ENCODE data around the gene PAPLN.

The PAPLN gene

DNA sequence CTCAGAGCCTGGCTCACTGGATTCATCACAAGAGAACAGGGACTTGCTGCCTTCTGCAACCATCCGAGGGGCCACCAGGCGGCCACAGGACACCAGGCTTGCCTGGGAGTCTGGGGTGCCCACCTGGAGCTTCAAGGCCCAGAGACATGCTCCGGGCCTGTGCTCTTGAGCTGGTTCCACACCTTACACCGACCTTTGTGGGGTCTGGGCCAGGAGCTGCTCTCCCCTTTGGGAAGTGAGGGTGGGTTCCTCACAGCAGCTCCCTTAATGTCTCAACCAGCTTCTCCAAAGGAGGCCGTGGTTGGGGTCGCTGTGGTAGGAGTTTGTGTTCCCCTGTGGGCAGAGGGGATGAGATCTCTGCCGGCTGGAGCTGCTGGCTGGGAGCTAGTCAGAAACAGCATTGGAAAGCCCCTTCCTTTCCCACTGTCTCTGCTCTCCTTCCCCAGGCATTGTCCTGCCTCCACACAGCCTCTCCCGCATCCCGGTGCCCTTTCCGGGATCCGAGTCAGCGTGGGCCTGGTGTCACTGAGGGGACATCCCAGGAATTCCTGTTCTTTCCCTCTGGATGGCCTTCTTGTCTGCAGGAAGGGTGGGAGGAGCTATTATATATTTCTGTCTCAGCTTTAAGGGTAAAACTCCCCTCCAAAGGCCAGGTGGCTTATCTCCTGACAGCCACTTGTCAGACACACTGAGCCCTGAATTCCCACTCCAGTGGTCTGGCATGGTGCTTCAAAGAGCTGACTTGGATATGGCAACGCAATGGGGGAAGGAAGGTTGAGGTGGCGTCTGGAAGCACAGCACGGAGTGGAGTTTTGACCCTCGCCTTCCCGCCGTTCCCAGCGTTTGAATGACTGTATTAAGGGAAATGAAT lies 5.1 kb upstream of the PAPLN start:
- peak in 1 of 3 experiments; percentile 12 for DNase-seq

GRCh38 chr14:73232984-73233383 lies 4.3 kb upstream of the PAPLN start:
- DNase-seq, result no peak

DNA sequence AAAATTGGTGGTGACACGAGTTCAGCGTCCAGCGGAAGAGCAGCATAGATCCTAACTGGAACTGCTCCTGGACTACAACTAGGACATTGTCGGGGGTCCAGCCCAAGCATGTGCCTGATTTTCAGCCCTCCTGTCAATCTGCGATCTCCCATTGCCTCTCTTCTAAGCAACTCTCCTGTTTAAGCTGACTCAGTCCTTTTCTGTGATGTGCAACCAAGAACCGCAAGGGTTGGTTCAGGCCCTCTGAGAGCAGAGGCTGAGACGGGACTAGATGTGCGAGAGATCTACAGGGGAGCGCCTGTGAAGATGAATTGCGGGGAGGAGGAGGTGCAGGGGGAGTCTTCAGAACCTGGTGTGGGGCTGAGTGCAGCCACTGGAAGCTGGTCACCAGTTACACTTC lies 3.7 kb upstream of the PAPLN start:
- no peak for DNase-seq

- DNase-seq, result no peak
These were observed 3.3 kb upstream of the PAPLN start for GRCh38 chr14:73234029-73234428.

DNA sequence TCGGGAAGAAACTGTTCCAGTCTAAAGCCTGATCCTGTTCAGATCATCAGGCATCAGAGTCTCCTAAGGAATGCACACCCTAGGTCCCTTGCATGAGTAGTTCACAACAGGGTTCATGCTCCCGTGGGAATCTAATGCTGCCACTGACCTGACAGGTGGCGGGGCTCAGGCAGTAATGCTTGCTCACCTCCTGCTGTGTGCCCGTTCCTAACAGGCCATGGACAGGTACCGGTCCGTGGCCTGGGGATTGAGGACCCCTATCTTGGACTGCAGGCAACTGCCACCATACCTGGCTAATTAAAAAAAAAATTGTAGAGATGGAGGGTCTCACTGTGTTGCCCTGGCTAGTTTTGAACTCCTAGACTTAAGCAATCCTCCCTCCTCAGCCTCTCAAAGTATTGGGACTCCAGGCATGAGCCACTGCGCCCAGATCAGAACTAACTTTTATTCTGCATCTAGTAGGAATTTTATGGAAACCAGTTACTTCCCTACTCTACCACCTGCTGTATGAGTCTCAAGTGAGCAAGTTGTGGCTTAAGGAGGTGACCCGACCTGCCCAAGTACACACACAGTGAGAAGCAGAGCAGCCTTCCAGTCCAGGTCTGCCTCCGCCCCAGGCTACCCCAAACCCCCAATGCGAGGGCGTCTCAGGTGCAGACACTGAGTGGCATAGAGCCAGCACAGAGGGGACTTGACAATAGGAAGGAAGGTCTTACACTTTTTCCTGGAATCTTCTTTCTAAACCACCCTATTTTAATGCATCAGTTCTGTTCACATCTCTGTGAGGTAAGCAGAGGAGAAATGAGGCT lies 2.5 kb upstream of the PAPLN start:
- DNase-seq, result no peak

GRCh38 chr14:73235531-73236155 lies 1.7 kb upstream of the PAPLN start:
- DNase-seq, result peak in 2 of 3 experiments; percentile 36 to 73

DNA sequence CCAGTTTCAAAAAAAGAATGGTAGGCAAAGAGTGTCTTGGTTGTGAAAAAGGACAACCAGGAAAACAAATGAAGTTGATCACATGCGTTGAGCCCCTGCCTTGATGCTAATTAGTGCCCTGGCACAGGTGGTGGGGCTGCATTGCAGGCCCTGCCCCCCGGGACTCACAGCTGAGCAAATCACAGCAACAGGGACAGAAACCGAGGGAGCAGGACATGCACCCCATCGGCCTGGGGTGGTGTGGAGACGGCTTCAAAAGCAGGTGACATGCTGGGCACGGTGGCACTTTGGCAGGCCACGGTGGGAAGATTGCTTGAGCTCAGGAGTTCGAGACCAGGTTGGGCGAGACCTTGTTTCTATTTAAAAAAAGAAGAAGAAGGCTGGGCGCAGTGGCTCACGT lies 1.1 kb upstream of the PAPLN start:
- DNase-seq, result no peak

GRCh38 chr14:73236752-73237218 lies 521 bp upstream of the PAPLN start:
- no peak for DNase-seq

DNA sequence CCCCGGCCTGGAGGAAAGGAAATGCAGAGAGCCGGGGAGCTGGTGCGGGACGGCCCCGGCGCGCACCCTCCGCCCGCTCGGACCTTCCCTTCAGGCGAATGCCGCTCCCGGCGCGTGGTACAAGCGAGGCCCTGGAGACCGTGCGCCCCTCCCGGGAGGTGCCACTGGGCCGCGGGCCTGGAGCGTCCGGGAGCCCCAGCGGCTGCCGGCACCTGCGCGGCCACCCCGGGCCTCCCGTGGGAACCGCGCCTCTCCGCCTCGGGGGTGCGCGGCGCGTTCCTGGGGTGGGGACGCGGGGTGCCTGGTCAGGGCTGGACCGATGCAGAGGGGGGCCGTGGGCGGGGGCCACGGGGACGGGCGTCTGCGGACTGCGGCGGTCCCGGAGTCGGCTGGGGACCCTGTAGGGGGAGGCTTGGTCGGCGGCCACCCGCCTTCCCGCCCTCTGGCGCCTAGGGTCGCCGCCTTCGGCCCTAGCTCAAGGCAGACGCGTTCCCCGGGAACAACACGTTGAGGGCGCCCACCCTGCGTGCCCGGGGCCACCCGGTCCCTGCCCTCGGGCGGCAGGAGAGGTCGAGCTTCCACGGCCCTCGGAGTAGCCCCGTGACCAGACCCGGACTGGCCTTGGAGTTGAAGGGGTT lies 599 bp downstream of the PAPLN start:
- DNase-seq, result peak in 2 of 3 experiments; percentile 45 to 52

DNA sequence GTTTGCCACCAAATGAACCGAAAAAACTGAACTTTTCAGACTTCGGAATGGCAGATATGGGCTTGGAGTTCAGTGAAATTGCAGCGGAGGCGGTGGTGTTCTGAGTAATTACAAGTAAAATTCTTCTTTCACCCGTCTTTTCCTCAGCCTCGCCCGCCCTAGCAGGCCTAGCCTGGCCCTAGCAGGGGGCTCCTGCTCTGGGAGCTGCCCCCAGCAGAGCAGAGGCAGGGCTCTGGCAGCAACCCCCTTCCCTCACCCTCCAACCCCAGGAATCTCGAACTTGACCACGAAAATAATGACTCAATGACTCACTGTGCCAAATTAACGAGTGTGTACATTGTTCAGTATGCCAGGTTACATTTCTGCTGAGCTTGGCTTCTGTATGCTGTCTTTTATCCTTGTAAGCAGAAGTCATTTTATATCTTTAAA lies 1.1 kb downstream of the PAPLN start:
- DNase-seq, result peak in 2 of 3 experiments; percentile 36 to 58

- peak in 2 of 3 experiments; percentile 28 to 58 for DNase-seq
These were observed 1.6 kb downstream of the PAPLN start for GRCh38 chr14:73238941-73239340.

DNA sequence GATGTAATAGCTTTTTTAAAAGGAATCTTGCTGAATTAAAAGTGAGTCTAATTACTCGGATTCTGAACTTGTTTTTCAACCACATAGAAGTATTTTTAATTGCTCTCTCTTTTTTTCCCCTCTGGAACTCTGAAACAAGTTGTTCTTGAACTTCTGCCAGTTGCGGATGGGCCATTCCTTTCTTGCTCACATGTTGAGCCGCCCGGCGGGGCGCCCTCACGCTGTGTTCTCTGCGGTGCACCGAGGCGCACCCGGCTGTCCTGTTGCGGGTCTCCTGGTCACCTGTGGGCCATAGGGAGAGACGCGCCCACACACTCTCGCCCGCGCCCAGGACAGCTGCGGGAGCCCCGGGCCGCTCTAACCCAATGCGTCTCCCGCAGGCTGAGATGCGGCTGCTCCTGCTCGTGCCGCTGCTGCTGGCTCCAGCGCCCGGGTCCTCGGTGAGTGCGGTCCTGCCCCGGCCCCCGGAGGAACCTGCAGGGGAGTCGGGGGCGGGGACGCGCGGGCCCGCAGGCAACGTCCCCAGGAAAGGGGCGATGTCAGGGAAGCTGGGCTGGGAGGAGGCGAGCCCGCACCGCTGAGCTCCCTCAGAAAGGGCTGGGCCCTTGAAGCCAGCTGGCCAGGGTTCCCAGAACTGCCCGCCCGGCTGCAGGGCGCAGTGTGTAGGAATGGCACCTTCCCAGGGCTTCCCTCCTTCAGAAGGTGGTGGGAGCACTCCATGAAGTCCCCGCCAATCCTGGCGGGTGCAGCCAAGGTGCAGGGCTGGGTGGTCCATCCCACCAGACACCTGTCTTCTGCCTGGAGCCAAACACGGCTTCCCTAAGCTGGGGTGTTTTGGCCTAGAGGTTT lies 2.3 kb downstream of the PAPLN start:
- peak in 2 of 3 experiments; percentile 49 to 50 for DNase-seq

- no peak for DNase-seq
These were observed 3.6 kb downstream of the PAPLN start for GRCh38 chr14:73240816-73241480.

DNA sequence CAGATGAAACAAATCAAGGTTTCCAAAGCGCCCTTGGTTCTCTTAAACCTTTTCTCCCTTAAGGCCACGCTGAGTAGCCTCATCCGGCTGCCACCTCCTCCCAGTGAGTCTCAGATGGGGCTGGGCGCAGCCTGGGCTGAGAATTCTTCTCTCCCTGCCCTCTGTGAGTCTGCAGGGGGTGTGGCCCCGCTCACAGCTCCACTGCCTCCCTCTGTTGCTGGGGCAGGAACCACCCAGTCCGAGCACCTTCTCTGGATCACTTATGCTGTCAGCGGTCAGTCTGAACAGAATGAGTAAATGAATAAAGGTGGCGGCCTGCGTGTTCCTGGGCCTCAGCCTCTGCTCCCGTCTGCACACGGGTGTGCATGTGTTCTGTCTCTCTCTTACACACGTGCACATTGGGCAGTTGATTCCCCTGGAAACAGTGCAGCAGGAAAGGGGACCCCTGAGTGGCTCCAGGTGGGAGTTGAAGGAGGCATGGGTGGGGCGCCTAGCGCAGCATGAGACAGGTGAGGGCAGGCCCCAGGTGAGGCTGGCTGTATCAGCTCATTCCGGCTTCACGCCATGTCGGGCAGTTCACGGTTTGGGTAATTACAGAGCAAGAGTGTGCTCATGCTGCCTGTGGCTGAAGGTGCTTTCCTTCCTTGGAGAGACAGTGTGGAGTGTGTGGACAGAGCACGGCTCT lies 4.3 kb downstream of the PAPLN start:
- DNase-seq, result no peak

GRCh38 chr14:73242357-73242901 lies 5.1 kb downstream of the PAPLN start:
- DNase-seq, result no peak

GRCh38 chr14:73243341-73243740 lies 6.0 kb downstream of the PAPLN start:
- no peak for DNase-seq

DNA sequence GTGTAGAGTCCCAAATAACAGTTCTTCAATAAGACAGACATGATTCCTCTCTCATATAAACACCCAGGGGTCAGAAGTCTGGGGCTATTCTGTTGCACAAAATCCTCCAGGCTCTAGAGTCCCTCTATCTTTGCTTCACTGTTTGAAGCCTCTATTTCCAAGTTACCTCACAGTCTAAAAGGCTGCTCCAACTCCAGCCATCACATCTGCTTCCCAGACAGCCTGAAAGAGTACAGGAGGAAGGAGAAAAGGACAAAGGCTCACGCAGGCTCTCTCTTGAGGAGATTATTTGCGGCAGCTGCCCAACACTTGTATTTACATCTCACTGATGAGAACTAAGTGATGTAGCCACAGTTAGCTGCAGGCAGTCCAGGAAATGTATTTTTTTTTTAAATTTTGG lies 6.4 kb downstream of the PAPLN start:
- DNase-seq, result no peak

GRCh38 chr14:73244541-73245290 lies 7.4 kb downstream of the PAPLN start:
- no peak for DNase-seq
